HFFc6 (cell line): ENCODE results near the gene PTPRN2. TPM values are rescaled to one million over a fixed set of nuclear protein-coding genes. Genes with fewer than 3 reads are reported as not detected.

Experiments
- DNase-seq: peaks from one replicate; pipeline ENCODE4 v3.0.0-alpha.2; 2018
- H3K27ac Mint-ChIP-seq: 2 replicates; pipeline ENCODE4 v1.8.0; 2020; ENCODE audit warnings: mild to moderate bottlenecking, mixed read lengths
- H3K27me3 Mint-ChIP-seq: 2 replicates; pipeline ENCODE4 v1.8.0; 2021; ENCODE audit warnings: mild to moderate bottlenecking, moderate library complexity, mixed read lengths; ENCODE audit not compliant: insufficient read depth
- H3K36me3 Mint-ChIP-seq: 2 replicates; pipeline ENCODE4 v1.8.0; 2021; ENCODE audit warnings: low read depth, mixed read lengths
- H3K4me1 Mint-ChIP-seq: 2 replicates; pipeline ENCODE4 v1.8.0; 2020; ENCODE audit warnings: low read depth, mixed read lengths
- H3K4me3 Mint-ChIP-seq: 2 replicates; pipeline ENCODE4 v1.8.0; 2020; ENCODE audit warnings: mild to moderate bottlenecking, moderate library complexity, mixed read lengths
- H3K9me3 Mint-ChIP-seq: 2 replicates; pipeline ENCODE4 v1.8.0; 2020; ENCODE audit warnings: mild to moderate bottlenecking, mixed read lengths
- total RNA-seq, 6 experiments: library from RNA; stranded (reverse); fragmentation: NEBNext Ultra II Directional; extraction: Animal tissue kit (Norgen Biotek cat#: 25700); gene quantifications; 2 replicates in 1 of 6; 3 replicates in 5 of 6; pipeline ENCODE4 v1.2.3, GENCODE V29; 2021
- TF ChIP-seq, protein P1 (sequence below): fragments of 200-600 bp; sonication (generic); IDR thresholded peaks from 2 replicates; pipeline ENCODE4 v1.5.0; 2021; ENCODE audit warnings: antibody characterized with exemption, mild to moderate bottlenecking

PTPRN2 gene
- total RNA-seq, 6 experiments from 2014 or later, result 0.05 to 0.27 (median 0.23) TPM

DNA sequence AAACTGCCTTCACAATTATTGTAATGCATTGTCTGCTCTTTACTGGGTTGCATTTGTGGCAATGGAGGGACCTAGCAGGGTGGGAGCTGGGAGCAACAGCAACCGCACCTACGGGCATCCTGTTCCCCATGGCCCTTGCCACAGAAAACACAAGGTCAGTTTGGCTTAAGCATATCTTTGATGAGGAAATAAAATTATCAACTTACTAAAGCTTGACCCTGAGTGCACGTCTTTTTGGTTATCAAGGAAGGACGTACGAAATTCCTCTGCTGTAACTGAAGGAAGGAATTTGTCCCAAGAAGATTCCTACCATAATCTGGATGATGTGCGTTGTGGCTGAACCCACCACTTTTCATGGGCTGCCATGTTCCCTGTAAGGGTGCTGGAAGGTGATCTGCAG, 19.9 kb upstream of the PTPRN2 start:
- TF ChIP-seq, protein P1, sequence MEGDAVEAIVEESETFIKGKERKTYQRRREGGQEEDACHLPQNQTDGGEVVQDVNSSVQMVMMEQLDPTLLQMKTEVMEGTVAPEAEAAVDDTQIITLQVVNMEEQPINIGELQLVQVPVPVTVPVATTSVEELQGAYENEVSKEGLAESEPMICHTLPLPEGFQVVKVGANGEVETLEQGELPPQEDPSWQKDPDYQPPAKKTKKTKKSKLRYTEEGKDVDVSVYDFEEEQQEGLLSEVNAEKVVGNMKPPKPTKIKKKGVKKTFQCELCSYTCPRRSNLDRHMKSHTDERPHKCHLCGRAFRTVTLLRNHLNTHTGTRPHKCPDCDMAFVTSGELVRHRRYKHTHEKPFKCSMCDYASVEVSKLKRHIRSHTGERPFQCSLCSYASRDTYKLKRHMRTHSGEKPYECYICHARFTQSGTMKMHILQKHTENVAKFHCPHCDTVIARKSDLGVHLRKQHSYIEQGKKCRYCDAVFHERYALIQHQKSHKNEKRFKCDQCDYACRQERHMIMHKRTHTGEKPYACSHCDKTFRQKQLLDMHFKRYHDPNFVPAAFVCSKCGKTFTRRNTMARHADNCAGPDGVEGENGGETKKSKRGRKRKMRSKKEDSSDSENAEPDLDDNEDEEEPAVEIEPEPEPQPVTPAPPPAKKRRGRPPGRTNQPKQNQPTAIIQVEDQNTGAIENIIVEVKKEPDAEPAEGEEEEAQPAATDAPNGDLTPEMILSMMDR, result no peak
- DNase-seq, result no peak
- Mint-ChIP-seq H3K27ac (no peak overlapping the region), H3K36me3 (no peaks in the 10 kb centered on the region), H3K4me1 (no peaks in the 10 kb centered on the region), H3K4me3 (no peak overlapping the region), H3K9me3 (no peaks in the 10 kb centered on the region), H3K27me3 (no peaks in the 10 kb centered on the region; the same call in 1 of the 2 replicates)

DNA sequence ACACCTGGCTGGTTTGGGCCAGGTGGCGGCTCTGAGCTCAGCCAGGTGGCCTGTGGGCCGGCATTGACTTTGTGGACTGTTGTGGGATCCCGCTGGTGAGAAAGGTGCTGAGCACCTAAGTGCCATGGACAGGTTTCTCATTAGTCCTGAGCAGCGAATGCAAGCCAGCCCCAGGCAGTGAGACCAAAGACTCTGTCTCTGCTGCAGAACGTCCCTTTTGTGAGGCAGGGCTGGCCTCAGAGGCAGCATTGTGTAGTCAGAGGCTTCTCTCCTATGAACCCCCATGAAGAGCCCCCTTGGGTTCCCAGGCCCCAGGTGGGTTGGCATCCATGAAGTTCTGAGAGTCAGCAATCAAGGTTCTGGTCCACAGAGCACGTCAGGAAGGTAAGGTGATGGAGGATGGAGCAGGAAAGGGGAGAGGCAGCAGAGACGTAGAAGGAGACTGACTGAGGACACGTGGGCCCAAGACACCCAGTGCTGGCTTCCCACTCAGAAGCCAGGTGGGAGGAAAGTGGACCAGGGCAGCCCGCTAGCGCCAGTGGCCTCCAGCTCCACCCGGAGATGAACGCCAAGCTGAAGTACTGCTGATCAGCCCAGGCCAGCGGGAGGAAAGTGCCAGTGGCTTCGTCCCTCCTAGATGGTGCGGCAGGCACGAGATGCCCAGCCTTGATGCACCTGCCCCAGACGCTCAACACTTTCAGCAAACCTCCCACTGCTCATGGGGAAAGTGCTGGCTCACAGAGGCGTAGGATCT, 19.2 kb upstream of the PTPRN2 start:
- Mint-ChIP-seq H3K27ac (no peak overlapping the region), H3K36me3 (no peaks in the 10 kb centered on the region), H3K4me3 (no peak overlapping the region), H3K9me3 (no peaks in the 10 kb centered on the region), H3K4me1 (no peaks in the 10 kb centered on the region), H3K27me3 (no peaks in the 10 kb centered on the region; the same call in 1 of the 2 replicates)
- no peak for DNase-seq
- TF ChIP-seq, protein P1, result no peak

DNA sequence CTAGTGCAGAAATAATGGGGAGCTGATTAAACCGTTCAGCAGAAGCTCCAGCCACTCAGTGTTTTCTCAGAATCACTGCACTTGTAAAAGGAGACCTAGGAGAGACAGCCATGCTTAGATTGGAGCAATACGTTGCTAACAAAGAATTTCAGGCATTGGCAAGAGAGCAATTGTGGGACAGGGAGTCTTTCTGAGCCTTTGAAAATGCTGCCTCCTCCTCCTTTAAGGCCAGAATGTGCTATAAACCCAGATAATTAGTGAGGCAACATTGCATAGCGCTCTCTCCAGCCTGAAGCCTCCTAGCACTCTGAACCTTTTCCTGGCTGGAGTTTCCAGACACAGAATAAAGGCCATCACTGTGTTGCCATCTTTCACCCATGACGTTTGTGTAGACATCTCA, 18.5 kb upstream of the PTPRN2 start:
- peak; percentile 2 for DNase-seq
- Mint-ChIP-seq H3K4me3 (no peak overlapping the region), H3K27me3 (no peaks in the 10 kb centered on the region; the same call in 1 of the 2 replicates), H3K27ac (no peak overlapping the region), H3K9me3 (no peaks in the 10 kb centered on the region), H3K4me1 (no peaks in the 10 kb centered on the region), H3K36me3 (no peaks in the 10 kb centered on the region)
- TF ChIP-seq, protein P1, result no peak

DNA sequence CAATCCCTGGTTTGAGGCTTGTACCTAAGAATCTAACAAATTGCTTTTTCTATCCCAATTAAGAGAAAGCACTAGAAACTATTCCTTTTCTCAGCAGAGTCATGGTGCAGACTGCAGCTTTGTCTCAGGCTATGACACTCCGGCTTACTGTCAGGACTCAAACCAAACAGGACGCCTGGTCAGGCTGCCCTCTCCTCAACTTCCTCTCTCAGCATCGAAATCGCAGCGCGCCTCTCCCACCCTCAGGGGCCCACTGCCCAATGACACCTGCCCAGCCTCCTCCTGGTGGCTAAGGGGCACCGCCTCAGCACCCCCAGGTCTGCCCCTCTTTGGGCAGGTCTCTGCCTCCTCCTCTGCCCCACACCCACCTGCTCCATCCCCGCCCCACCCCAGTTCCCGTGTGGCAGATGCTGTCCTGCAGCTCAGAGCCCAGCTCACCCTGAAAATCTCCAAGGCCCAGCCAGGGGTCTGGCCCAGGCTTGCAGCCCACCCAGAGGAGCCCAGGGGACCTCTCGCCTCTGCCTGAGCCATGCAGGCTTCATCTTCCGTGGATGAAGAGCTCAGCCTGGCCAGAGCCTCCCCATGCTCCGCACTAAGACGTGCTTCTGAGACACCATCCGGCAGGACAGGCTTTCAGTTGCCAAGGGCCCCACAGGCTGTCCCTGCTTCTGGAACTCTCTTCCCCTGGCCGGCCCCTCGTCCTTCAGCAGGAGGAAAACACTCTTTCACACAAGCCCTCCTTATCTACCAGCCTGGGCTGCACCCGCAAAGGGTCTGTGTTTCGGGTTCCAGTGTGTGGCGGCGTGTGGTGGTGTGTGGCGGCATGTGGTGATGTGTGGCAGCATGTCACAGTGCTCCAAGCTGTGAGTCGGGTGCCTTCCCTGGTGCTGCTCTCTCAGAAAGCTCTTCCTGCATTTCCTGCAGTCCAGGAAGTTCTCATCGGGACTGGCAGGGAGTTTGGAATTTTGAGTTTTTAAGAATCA, 16.4 kb upstream of the PTPRN2 start:
- TF ChIP-seq, protein P1, result no peak
- Mint-ChIP-seq H3K27ac (no peak overlapping the region), H3K27me3 (no peaks in the 10 kb centered on the region; the same call in 1 of the 2 replicates), H3K4me3 (no peak overlapping the region), H3K36me3 (no peaks in the 10 kb centered on the region; the same call in 1 of the 2 replicates), H3K4me1 (no peaks in the 10 kb centered on the region), H3K9me3 (no peaks in the 10 kb centered on the region)
- DNase-seq, result no peak

DNA sequence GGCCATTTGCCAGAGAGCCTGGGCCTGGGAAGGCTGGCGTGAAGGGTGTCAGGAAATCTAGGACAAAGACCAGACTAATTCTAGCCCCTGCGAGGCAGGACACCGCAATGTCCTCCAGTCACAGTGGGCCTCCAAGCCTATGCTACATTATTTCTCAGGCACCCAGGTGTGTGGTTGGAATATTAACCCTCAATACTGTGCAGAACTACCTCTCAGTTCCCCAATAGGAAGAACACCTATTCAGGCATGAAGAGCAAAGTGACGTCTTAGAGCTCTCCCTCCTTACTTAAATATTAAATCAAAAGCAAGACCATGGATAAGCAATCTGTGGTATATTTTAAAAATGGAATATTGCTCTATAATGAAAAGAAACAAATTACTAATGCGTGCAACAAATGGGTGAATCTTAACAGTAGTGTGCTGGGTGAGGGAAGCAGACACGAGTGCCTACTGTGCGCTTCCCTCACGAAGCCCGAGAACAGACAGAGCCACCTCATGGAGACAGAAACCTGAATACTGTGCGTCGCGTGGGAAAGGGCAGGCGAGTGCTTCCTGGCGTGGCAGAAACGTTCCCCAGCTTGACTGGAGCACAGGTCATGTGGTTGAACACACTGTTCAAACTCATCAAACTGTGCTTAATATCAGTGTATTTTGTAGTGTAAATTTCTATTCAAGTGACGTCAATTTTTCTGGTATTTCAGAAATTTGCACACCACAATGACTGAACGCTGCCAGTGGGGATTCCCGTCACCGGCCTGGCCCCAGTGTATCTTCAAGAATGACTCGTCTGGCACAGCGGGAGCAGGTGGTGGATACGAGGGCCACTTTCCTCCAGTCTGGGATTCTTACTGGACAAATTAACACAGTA, 15.5 kb upstream of the PTPRN2 start:
- Mint-ChIP-seq H3K4me3 (no peak overlapping the region), H3K27ac (no peak overlapping the region), H3K27me3 (no peaks in the 10 kb centered on the region; the same call in 1 of the 2 replicates), H3K36me3 (no peaks in the 10 kb centered on the region; the same call in 1 of the 2 replicates), H3K9me3 (no peaks in the 10 kb centered on the region), H3K4me1 (no peaks in the 10 kb centered on the region)
- DNase-seq, result no peak
- TF ChIP-seq, protein P1, result no peak
